Smooth muscle cell (in vitro differentiated cells): ENCODE results near the gene KRTAP12-4. TPM values are rescaled to one million over a fixed set of nuclear protein-coding genes. Genes with fewer than 3 reads are reported as not detected.
"Not testable (repeated sequence)": the region's sequence is repeated elsewhere in the genome, so short reads cannot be mapped to it uniquely, and the experiment has no call there.

ENCODE experiments used
- DNase-seq: peaks from one replicate; lab custom pipeline; 2025; ENCODE audit not compliant: unreplicated experiment; lab: John Stamatoyannopoulos, UW
- H2AFZ ChIP-seq: fragments of 200-600 bp; sonication (generic); 2 replicates; pipeline ENCODE4 v1.6.0; 2016; ENCODE audit warnings: antibody characterized with exemption, low read depth, mild to moderate bottlenecking
- H3F3A ChIP-seq: fragments of 200-600 bp; sonication (generic); 2 replicates; pipeline ENCODE4 v1.6.0; 2017; ENCODE audit warnings: antibody characterized with exemption, low read depth
- H3K27ac ChIP-seq: fragments of 200-600 bp; sonication (generic); 2 replicates; pipeline ENCODE4 v1.5.1; 2016; ENCODE audit warnings: low read depth, mild to moderate bottlenecking
- H3K27me3 ChIP-seq: fragments of 200-600 bp; sonication (generic); 2 replicates; pipeline ENCODE4 v1.6.1; 2016; ENCODE audit warnings: low read depth, mild to moderate bottlenecking
- H3K36me3 ChIP-seq: fragments of 200-600 bp; sonication (generic); 2 replicates; pipeline ENCODE4 v1.5.1; 2016; ENCODE audit warnings: low read depth
- H3K4me1 ChIP-seq: fragments of 200-600 bp; sonication (generic); 2 replicates; pipeline ENCODE4 v1.5.1; 2016; ENCODE audit warnings: low read depth
- H3K4me2 ChIP-seq: fragments of 200-600 bp; sonication (generic); 2 replicates; pipeline ENCODE4 v1.6.0; 2016; ENCODE audit warnings: mild to moderate bottlenecking
- H3K4me3 ChIP-seq: fragments of 200-600 bp; sonication (generic); 2 replicates; pipeline ENCODE4 v1.5.1; 2016; ENCODE audit warnings: mild to moderate bottlenecking
- H3K79me2 ChIP-seq: fragments of 200-600 bp; sonication (generic); 2 replicates; pipeline ENCODE4 v1.6.0; 2016; ENCODE audit warnings: low read depth, mild to moderate bottlenecking
- H3K9ac ChIP-seq: fragments of 200-600 bp; sonication (generic); 2 replicates; pipeline ENCODE4 v1.6.0; 2016; ENCODE audit warnings: low read depth
- H3K9me3 ChIP-seq: fragments of 200-600 bp; sonication (generic); replicated peaks from 2 replicates; pipeline ENCODE4 v1.5.1; 2016; ENCODE audit warnings: low read depth
- H4K20me1 ChIP-seq: fragments of 200-600 bp; sonication (generic); 2 replicates; pipeline ENCODE4 v1.6.0; 2016; ENCODE audit warnings: low read depth
- WGBS: methylation state at CpG from one replicate; pipeline ENCODE4 v1.1.7; 2016; ENCODE audit warnings: low lambda C conversion rate; 5-methylcytosine and 5-hydroxymethylcytosine counted together
- polyA plus RNA-seq: library from polyadenylated mRNA; unstranded; fragments of >200 nt; fragmentation: Nextera tagmentation; extraction: Ambion mirVana; gene quantifications from 2 replicates; pipeline ENCODE4 v1.2.1, GENCODE V29; 2016
- total RNA-seq: library from RNA; depleted of rRNA; stranded (reverse); fragments of >200 nt; gene quantifications from 2 replicates; pipeline ENCODE4 v1.2.3, GENCODE V29; 2014
- TF ChIP-seq, protein P1 (sequence below): fragments of 200-600 bp; sonication (generic); IDR thresholded peaks from 2 replicates; pipeline ENCODE4 v1.5.1; 2017; ENCODE audit warnings: borderline replicate concordance, mild to moderate bottlenecking, antibody characterized with exemption; ENCODE audit not compliant: insufficient read depth, poor library complexity, severe bottlenecking

KRTAP12-4 gene
- total and polyA plus RNA-seq, 2 experiments from 2014 or later: not detected

DNA sequence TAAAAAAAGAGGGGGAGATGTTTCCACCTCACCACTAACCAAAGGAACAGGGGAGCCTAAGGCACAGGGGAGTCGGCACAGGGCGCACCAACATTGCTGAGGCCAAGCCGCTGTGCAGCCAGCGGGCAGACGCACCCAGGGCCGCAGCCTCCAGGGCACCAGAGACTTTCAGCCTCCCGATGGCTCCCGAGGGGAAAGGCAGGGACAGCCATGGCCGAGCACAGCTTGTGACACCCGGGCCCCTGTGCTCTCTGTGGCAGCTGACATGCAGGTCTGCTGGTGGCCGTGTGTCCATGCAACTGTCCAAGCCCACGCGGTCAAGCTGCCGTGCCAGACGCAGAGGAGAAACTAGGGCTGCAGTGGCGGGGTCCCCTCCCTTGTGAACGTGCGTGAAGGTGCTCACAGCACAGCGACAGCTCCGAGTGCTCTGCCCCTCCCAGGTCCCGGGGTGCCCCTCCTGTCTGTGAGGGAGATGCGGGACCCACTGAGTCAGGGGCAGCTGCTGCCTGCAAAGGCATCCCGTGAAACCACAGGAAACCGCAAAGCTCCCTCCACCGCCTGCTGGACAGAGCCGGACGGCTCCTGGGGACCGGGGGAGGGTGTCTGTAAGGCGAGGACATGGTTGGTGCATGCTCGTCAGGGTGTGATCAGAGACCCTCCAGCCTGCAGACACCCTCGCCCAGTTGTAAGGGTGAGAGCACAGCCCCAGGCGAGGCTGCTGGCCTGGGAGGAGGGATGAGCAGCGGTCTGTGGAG, 5.7 kb downstream of the KRTAP12-4 start:
- H3F3A ChIP-seq: no peaks in the 10 kb centered on the region

DNA sequence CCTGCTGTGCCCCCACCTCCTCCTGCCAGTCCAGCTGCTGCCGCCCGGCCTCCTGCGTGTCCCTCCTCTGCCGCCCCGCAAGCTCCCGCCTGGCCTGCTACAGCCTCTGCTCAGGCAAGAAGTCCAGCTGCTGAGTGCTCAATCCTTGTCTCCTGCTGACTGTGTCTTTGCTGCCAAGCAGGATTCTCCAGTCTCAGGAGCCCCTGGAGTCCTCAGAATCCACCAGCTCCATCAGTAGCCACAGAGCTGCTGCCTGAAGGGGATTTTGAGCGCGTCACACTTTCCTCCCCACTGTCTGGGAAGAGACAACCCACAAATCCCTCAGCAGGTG, 7.3 kb downstream of the KRTAP12-4 start:
- TF ChIP-seq, protein P1, sequence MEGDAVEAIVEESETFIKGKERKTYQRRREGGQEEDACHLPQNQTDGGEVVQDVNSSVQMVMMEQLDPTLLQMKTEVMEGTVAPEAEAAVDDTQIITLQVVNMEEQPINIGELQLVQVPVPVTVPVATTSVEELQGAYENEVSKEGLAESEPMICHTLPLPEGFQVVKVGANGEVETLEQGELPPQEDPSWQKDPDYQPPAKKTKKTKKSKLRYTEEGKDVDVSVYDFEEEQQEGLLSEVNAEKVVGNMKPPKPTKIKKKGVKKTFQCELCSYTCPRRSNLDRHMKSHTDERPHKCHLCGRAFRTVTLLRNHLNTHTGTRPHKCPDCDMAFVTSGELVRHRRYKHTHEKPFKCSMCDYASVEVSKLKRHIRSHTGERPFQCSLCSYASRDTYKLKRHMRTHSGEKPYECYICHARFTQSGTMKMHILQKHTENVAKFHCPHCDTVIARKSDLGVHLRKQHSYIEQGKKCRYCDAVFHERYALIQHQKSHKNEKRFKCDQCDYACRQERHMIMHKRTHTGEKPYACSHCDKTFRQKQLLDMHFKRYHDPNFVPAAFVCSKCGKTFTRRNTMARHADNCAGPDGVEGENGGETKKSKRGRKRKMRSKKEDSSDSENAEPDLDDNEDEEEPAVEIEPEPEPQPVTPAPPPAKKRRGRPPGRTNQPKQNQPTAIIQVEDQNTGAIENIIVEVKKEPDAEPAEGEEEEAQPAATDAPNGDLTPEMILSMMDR: no peak
- Histone ChIP-seq H3K4me1 (no peaks in the 10 kb centered on the region), H3K9me3 (no peaks in the 10 kb centered on the region), H3F3A (no peaks in the 10 kb centered on the region), H3K27ac (no peak overlapping the region), H4K20me1 (no peaks in the 10 kb centered on the region), H3K79me2 (no peaks in the 10 kb centered on the region), H3K4me3 (no peak overlapping the region), H3K4me2 (no peak overlapping the region), H3K9ac (no peak overlapping the region), H3K27me3 (no peaks in the 10 kb centered on the region), H2AFZ (no peak overlapping the region), H3K36me3 (no peaks in the 10 kb centered on the region)
- no peak for DNase-seq
- WGBS: 69% methylated on average over 8 of the region's 8 CpGs

More for the DNA sequence above, 5.7 kb downstream of the KRTAP12-4 start:
- Histone ChIP-seq H4K20me1 (no peaks in the 10 kb centered on the region), H2AFZ (no peak overlapping the region), H3K4me3 (no peak overlapping the region), H3K9me3 (no peaks in the 10 kb centered on the region), H3K4me1 (no peaks in the 10 kb centered on the region), H3K79me2 (no peaks in the 10 kb centered on the region), H3K36me3 (no peaks in the 10 kb centered on the region), H3K4me2 (no peak overlapping the region), H3K27me3 (no peaks in the 10 kb centered on the region), H3K27ac (no peak overlapping the region), H3K9ac (no peak overlapping the region)
- no peak for DNase-seq
- 84% methylated on average over 33 of the region's 33 CpGs for WGBS
- TF ChIP-seq, protein P1: no peak

DNA sequence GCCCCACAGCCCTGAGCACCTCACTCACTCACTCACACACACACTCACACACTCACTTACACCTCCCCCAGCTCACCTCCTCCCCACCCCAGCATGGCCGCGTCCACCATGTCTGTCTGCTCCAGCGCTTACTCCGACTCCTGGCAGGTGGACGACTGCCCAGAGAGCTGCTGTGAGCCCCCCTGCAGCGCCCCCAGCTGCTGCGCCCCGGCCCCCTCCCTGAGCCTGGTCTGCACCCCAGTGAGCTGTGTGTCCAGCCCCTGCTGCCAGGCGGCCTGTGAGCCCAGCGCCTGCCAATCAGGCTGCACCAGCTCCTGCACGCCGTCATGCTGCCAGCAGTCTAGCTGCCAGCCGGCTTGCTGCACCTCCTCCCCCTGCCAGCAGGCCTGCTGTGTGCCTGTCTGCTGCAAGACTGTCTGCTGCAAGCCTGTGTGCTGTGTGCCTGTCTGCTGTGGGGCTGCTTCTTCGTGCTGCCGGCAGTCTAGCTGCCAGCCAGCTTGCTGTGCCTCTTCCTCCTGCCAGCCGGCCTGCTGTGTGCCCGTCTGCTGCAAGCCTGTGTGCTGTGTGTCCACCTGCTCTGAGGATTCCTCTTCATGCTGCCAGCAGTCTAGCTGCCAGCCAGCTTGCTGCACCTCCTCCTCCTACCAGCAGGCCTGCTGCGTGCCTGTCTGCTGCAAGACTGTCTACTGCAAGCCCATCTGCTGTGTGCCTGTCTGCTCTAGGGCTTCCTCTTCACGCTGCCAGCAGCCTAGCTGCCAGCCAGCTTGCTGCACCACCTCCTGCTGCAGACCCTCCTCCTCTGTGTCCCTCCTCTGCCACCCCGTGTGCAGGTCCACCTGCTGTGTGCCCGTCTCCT, 7.9 kb downstream of the KRTAP12-4 start, which contains the start of gene KRTAP10-11:
Gene KRTAP10-11 (plus strand): TSS at position 49 of the 856 bp plus-strand sequence. CDS start 45 bp downstream, at position 94.
- 90% methylated on average over 20 of the region's 21 CpGs for whole genome bisulfite sequencing
- not testable (repeated sequence) for DNase-seq

DNA sequence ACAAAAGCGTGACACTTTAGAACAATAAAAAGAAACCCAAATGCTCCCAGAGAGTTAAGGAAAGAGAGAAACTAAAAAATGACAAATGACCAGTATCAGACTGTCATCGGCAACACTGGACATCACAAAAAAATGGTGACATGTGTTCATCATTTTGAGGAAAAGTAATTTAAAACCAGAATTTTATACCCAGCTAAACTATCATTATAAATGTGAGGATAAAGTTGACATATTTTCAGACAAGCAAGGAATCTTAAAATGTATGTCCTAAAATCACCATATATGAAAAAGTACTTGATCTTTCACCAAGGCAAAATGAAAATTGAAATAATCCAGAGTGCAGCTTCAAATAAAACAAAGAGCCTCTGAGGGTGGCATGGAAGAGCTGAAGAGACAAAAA, 9.6 kb downstream of the KRTAP12-4 start:
- TF ChIP-seq, protein P1: no peak
- H3K4me3 ChIP-seq: no peak overlapping the region
- no peak for DNase-seq
- H3K9ac ChIP-seq: no peak overlapping the region
- H3K27me3 ChIP-seq: no peaks in the 10 kb centered on the region
- 72% methylated on average over 2 of the region's 2 CpGs for WGBS
- no peak overlapping the region for H2AFZ ChIP-seq
- no peaks in the 10 kb centered on the region for H3K4me1 ChIP-seq
- H4K20me1 ChIP-seq: no peaks in the 10 kb centered on the region
- no peaks in the 10 kb centered on the region for H3K9me3 ChIP-seq
- no peaks in the 10 kb centered on the region for H3K79me2 ChIP-seq
- no peaks in the 10 kb centered on the region for H3K36me3 ChIP-seq
- no peak overlapping the region for H3K27ac ChIP-seq
- no peak overlapping the region for H3K4me2 ChIP-seq
- H3F3A ChIP-seq: no peaks in the 10 kb centered on the region

More for the DNA sequence above, 7.9 kb downstream of the KRTAP12-4 start, which contains the start of gene KRTAP10-11:
- not testable (repeated sequence) for H3K36me3 ChIP-seq, H3K4me2 ChIP-seq, H3K9ac ChIP-seq, H3K4me3 ChIP-seq, H3K27ac ChIP-seq, H3K27me3 ChIP-seq, H3K4me1 ChIP-seq, H3K9me3 ChIP-seq, H4K20me1 ChIP-seq, H3K79me2 ChIP-seq, H3F3A ChIP-seq, H2AFZ ChIP-seq
